Measurements from ENCODE around the gene KCNV2.

KCNV2 gene

DNA sequence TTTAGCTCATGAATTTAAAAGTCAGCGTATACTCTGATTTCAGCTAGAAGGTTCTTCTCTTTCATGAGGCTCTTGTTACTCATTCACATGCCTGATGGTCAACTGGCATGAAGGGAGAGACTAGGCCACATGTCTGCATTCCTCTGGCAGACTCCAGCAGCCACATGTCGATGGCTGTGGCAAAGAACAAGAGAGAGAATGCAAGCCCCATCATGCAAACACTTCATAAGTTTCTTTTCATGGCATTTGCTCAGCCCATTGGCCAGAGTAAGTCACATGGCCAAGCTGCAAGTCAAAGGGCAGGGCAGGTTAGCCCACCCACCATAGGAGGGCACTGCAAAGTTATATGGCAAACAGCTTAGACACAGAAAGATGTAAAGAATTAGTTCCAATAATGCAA lies 5.4 kb downstream of the KCNV2 start:
- DNase-seq = peak; percentile 79

DNA sequence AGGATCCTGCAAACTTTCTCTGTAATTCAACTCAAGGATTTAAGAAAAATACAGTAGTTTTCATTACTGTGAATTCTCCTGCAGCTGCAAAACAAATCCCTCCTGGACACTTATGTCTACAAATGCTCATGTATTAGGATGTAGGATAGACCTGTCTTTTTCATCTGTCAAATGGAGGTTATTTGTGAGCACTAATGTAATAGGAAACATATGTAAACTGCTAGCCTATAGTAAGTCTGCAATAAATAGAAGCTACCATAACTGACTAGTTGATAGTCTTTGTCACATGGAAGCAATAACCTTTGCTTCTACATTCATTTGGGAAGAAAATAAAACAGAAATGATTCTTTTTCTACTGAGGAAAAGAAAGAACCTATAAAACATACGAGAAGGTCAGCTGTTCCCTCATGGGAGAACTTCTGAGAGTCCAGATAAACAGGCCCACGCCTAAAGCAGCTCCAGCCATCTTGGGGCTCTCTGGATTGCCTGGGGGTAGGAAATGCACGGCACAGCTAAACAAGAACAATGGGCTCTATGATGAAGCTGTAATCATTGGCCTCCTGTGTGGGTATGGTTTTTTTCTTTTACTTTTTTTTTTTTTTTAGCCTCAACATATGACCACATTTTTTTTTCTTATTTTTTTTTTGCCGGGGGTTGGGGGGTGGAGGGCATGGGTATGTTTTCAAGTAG lies 6.2 kb downstream of the KCNV2 start:
- DNase-seq = peak; percentile 57

DNA sequence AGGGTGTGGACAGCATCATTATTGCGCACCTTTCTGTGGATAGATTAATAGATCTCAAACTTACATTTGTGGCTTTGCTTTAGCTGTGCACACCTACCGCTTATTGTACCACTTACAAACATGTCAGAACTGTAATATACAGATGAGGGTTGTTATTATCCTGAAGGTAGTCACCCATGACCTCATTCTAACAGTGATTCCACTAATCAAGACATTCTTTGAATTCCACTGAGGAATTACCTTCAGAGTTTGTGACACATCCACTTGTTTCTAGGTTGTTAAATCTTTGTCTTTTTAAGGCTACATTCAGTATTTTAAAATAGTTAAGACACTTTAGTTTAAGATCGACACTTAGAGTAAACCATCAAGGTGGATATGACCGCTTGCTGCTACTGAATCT lies 7.8 kb downstream of the KCNV2 start:
- DNase-seq = no peak

DNA sequence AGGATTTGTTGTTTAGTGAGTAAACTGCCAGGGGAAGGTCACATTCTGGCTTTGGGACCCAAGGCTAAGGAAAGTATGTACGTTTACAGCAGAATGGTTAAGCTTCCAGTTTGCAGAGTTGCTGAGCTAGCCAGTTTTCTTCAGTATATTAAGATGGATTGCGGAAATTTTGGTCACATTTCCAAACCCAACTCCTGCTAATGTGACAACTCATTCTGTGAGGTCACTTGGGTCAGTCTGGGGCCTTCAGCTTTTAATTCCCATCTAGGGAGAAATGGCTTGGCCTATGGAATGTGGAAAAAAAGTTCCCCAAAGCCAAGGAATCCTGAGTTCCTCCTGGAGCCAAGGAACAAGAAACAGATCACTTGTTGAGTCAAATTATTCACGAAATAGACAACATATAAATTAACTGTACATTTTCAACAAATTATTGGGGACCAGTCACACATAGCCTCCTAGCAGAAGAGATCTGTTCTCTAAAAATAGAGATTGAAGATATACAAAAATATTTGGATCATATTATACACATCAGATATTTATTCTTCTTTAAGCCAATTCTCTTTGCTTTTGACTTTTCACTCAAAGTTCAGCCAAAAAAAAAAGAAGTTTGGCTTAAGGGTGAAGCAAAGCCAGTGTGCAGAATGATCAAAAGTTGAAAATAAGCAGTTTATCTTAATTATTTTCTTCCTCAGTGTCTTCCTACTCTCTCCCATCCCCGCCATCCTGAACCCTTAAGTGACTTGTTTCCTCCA lies 8.8 kb downstream of the KCNV2 start:
- DNase-seq = peak; percentile 83

DNA sequence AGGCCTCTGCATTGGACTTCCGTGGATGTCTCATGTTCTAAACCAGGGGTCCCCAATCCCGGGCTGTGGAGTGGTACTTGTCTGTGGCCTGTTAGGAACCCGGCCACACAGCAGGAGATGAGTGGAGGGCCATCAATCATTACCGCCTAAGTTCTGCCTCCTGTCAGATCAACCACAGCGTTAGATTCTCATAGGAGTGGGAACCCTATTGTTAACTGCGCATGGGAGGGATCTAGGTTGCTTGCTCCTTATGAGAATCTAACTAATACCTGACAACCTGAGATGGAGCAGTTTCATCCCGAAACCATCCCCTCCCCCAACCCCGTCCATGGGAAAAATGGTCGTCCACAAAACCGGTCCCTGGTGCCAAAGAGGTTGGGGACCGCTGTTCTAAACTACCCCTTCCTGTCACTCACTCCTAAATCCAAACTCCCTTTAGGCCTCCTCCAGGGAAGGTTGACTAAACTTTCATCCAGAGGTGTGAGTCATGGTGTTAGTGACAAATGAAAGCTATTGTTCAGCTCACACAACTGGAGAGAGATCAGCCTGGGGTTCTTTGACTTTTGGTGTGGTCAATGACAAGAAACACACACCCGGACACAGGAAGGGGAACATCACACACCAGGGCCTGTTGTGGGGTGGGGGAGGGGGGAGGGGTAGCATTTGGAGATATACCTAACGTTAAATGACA lies 9.5 kb downstream of the KCNV2 start:
- peak; percentile 30 for DNase-seq

DNA sequence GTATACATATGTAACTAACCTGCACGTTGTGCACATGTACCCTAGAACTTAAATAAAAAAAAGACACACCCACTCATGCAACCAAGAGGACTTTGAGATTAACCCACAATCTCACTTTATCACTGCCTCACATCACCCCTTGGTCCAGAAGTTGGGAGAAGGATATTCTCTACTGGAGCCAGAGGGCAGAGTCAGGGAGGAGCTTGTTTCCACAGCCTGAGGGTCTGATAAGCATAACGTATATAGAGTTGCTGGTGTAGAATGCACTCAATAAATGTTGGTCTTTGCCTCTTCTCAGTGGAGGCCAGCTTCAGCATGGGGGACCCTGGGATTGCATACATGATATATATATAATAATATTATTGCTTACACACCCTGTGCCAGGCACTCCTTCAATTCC lies 10.1 kb downstream of the KCNV2 start:
- DNase-seq = no peak

DNA sequence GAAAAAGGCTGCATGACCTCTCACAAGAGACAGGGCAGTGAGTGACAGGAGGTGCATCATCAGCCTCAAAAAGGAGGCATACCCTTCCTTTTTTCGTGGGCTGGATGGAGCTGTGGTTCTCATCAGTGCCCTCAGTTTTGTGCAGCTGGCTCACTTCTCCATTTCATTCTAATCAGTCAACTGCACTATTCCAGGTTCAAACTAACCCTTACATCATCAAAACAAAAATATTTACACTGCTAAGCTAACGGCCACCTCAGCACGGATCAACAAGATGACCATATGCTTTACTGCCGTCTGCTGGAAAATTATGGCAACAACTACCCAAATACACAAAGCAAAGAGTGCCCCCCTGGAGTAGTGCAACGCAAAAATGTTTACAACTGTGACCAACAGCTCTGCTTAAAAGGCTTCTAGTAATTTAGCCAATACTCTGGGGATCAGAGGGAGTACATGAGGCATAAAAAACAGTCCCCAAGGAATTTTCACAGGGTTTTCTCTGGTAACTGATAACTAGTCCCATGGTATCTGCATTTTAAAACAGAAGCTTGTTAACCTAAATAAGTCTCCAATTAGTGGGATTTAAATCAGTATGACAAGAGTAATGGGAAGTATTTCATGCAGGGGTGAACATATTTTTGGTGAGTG lies 10.8 kb downstream of the KCNV2 start:
- DNase-seq = peak; percentile 36

DNA sequence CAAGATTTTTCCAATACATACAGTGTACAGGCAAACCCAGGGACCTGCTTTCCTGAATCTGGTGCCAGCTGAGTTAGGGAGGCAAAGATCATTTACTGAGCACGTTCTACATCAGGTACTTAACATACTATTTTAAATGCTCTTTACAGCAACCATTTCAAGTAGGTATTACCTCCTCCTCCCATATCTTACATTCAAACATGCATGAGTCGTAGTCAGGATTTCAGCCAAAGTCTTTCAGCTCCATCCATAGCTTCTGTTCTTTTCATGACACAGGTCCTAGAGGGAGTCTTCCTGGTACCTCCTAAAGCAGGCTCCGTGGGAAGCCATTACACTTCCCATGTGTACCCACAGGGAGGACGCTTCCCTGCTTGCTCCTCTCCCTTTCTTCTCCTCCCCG lies 11.7 kb downstream of the KCNV2 start:
- peak; percentile 76 for DNase-seq

DNA sequence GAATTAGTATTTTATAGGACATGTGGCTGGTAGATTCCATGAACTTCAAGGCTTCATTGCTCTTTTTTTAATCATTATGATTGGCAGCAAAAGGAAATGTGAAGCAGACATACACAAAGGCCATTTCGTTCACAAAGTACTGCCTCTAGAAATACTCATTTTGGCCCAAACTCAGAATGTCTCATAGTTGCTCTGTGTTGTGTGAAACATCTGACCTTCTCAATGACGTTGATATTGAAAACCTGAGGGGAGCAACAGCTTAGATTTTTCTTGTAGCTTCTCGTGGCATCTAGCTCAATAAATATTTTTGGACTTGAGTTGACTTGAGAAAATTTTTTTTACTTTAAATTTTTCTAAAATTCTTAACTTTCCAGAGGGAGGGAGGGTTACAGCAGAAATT lies 12.4 kb downstream of the KCNV2 start:
- peak; percentile 8 for DNase-seq

DNA sequence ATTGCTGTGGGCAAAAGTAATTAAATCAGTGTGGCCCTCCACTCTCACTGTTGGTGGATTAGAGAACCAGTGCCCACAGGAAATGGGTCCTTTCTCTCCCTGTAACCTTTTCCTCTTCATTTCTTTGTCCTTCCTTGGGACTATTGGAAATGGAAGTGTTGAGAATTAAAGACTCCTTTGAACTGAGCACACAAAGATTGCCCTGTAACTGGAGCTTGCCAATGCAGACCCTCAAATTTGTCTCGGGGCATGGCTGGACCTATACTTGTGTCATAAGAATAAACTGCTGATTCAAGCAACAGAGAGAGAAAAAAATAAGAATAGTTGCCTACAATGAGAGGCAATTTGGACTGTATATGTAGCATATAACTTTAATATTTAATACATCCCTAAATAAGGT lies 13.7 kb downstream of the KCNV2 start:
- DNase-seq = no peak

DNA sequence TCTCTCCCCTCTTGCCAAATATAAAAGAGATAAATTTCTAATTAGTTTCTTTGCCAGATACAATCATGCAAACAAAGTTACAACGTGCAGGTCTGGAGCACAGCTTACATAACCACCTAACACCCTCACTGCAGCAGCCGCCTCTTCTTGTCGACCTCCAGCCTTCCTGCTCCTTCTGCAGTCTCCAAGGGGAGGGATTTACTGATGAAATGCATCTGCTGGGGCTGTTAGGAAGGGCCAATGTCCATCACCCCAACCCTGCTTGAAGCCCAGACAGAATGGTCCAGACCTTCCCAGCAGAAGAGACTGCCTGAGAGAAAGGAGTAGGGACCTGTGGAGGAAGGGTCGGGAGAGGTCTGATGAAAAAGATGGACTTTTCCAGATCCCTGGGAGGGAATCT lies 15.2 kb downstream of the KCNV2 start:
- DNase-seq = no peak

DNA sequence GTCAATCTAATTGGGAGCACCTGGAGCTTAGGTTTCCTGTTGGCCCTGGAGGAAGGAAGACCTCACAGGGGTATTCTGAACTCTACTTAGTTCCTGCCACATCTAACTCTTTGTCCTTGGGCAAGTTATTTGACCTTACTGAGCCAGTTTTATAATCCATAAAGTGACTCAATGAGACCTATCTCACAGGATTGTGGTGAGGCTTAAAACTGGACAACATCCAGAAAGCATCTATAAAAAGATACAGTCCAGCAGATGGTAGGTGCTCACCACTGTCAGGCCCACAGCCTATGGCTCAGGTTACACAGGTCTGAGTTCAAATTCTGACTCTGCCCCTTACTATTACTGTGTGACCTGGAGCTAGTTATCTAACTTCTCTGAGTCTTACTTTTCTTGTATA lies 23.3 kb downstream of the KCNV2 start:
- DNase-seq = peak; percentile 46

DNA sequence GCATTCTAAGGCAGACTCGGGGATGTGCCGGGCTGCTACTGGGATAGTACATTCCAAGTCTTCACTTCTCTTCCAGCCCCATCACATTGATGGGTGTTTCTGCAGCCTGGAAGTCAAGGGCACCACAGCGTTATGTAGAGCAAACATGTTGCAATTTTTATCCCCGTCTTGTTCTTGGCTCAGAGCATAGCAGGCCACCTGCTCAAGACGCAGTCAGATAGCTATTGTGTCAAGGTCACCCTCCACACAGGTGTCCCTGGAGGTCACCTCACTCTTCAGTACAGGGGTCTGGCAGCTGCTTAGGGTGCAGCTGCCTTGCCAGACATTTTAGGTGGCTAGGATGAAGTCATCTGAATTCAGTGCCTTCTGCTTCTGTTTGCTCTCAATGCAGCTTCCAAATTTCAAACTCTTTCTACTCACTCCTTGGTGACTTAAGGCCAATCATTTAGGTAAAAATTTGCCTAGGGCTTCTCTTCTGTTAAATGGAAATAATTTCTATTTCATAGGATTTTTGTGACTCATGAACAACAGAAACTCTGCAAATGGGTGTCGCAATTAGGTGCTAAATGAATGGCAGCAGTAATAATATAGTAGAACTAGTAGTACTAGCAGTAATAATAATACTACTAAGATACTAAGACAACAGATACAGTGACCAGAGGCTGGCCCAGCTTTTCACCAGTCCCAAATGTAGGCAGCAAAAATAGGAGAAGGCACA lies 24.3 kb downstream of the KCNV2 start:
- no peak for DNase-seq

DNA sequence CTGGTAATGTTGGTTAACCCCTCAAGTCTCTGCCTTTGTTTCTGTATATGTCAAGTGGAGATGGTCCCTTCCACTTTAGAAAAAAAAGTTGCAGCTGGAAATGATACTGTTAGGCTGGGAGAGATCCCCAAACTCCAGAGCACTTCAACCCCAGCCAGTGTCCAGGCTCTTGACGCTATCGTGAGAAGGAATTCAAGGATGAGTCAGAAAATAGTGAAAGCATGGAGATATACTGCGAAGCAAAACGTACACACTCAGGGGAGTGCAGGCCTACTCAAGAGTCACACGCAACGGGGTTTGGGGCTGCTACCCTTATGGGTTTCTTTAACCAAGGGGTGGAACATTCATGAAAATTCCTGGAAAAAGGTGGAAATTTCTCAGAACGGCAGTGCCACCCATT lies 24.9 kb downstream of the KCNV2 start:
- DNase-seq = peak; percentile 17

DNA sequence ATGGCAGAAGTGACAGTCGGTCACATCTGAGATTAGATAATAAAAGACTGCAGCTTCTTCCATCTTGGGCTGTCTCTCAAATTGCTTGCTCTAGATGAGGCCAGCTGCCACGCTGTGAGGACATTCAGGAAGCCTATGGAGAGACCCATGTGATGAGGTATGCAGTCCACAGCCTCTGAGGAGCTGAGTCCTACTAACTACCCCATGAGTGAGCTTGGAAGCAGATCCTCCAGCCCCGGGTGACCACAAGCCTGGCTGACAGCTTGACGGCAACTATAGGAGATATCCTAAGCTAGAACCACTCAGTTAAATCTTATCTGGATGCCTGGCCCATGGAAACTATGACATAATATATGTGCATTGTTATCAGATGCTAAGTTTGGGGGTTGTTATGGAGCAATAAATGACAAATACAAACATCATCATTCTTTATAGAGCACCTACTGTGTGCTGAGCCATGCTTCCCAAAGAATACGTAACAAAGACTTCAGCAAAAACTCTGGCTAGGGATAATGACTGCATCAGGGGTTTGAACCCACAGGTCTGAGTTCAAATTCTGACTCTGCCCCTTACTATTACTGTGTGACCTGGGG lies 26.7 kb downstream of the KCNV2 start:
- DNase-seq = no peak

DNA sequence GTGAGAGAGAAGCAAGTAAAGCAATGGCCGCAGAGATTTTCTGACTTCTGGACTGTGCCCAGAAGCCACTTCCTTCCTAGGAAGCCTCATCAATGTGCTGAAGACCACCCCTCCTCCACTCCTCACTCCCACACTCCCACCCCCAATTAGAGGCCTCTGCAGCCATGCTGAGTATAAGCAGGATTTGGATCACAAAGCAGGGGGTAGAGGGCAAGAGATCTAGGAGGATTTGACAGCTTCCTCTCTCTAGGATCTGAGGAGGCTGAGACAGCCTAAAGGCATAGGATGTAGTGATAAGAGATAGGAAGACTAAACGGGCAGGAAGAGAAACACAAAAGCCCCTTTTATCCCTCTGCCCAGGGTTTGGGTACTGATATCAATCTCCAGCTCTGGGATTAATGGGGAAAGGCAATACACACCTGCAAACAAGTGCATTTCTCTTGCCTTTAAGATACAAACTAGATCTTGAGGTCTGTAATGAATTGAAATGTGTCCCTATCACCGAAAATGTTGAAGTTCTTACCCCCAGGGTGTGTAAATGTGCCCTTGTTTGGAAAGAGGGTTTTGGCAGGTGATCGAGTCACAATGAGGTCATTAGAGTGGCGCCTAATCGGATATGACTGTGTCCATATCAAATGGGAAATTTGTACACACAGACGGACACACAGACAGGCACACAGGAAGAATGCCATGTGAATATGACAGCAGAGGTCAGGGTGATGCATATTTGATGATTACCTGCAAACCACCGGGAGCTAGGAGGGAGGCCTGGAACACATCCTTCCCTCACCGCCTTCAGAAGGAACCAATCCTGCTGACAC lies 28.5 kb downstream of the KCNV2 start:
- no peak for DNase-seq

DNA sequence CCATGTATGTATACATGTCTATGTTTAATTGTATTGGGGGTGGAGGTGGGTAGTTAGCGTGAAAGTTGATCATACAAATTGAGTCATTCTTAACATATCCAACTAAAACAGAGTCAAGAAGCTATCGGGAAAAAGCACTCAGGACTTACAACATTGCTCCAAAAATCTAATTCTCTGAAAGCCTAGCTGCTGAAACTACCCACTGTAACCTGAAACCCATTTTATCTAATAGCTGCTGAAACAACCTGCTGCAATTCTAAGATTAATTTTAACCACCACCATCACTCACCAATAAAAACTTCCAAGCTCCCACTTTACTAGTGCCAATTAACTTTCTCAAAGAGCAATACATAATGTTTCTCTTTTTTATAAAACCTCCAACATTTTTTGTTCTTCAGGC lies 32.2 kb downstream of the KCNV2 start:
- no peak for DNase-seq

DNA sequence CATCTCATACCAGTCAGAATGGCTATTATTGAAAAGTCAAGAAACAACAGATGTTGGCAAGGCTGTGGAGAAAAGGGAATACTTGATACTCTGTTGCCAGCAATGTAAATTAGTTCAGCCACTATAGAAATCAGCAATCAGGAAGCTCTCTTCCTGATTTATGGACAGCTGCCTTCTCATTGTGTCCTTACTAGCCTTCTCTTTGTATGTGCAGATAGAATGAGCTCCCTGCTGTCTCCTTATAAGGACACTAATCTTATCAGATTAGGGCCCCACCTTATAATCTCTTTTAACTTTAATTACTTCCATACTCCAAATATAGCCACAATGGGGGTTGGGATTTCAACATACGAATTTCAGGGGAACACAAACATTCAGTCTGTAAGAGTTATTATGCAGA lies 38.0 kb downstream of the KCNV2 start:
- DNase-seq = no peak

DNA sequence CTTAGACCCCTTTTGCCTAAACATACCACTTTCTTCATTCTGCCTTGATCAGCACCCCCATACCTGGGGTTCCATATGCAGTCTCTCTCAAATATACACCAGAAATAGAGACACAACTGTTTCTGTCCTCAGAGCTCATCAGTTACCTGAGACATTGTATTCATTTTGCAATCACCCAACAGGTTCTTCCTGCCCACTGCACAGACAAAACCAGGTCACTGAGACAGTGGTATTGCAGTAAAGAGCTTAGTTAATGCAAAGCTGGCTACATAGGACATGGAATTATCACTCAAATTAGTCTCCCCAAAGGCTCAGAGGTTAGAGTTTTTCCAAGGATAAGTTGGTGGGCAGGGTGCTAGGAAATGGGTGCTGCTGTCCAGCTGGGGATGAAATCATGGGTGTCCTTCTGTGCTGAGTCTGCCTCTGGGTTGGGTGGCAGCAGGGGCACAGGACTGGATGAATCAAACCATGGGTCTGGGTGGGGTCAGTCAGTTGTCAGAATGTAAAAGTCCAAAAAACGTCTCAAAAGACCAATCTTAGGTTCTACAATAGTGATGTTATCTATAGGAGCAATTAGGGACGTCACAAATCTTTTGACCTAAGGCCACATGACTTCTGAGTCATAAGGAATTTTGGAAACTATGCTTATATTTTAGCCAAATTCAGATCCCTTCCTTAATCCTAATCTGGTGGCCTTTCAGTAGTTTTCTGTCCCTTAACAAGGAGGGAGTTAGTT lies 41.0 kb downstream of the KCNV2 start:
- no peak for DNase-seq

DNA sequence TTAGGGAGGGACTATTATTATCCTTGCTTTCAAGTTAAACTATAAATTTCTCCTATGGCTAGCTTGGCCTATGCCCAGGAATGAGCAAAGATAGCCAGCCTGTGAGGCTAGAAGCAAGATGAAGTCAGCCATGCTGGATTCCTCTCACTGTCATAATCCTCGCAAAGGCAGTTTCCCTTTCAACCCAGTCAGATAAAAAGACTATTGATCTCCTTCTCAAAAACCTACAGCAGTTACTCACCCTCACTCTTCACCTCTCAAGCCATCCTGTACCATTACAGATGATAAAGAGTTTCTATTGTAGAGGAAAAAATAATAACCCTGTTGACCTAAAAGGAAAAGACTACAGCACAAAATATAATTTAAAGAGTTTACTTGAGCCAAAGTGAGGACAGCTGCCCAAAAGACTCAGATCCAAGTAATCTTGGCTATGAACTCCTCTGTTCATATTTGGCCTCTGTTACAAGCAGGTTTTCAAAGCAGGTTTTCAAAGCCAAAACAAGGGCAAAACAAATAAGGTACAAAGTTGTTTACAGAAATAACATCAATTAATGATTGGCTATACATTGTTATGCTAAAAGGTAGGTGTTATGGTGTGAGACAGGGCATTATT lies 41.7 kb downstream of the KCNV2 start:
- DNase-seq = peak; percentile 20

Data from fibroblast of upper back skin (primary cell).